Activated gamma-delta T cell treated with anti-CD3 and anti-CD28 coated beads, Interleukin-2, amount 50 U/mL, for 16 hours (primary cell): Measurements from ENCODE around the gene SUPT3H.
"Not testable (repeated sequence)": the region's sequence is repeated elsewhere in the genome, so short reads cannot be mapped to it uniquely, and the experiment has no call there.

Source experiments
- DNase-seq: peaks from one replicate; pipeline ENCODE4 v3.0.0-alpha.2; 2020; ENCODE audit warnings: low read depth

Gene SUPT3H

GRCh38 chr6:45062659-45063058 is 315.1 kb downstream of the SUPT3H start:
- DNase-seq, result not testable (repeated sequence)

GRCh38 chr6:45057711-45058110 is 320.0 kb downstream of the SUPT3H start:
- DNase-seq, result no peak

- DNase-seq, result no peak
Observed at GRCh38 chr6:45054610-45055009, 323.1 kb downstream of the SUPT3H start.

GRCh38 chr6:45052325-45052724 is 325.4 kb downstream of the SUPT3H start:
- no peak for DNase-seq

- no peak for DNase-seq
Observed at GRCh38 chr6:45049188-45049843, 328.4 kb downstream of the SUPT3H start.

GRCh38 chr6:45047573-45047972 is 330.2 kb downstream of the SUPT3H start:
- no peak for DNase-seq

DNA sequence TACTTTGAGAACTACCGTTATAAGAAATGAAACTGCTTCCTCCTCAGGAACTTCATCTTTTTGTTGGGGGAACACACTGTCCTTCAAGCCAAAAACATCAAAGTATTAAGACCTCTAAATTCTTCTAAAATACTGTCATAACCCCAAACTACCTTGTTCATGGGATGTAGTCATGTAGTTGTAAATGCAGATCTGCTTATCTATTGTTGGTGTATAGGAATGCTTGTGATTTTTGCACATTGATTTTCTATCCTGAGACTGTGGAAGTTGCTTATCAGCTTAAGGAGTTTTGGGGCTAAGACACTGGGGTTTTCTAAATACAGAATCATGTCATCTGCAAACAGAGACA is 332.5 kb downstream of the SUPT3H start:
- DNase-seq, result no peak

GRCh38 chr6:45044510-45045252 is 333.1 kb downstream of the SUPT3H start:
- DNase-seq, result no peak

- no peak for DNase-seq
Observed at GRCh38 chr6:45044086-45044485, 333.6 kb downstream of the SUPT3H start.

GRCh38 chr6:45042673-45043072 is 335.1 kb downstream of the SUPT3H start:
- DNase-seq, result not testable (repeated sequence)

- DNase-seq, result no peak
Observed at GRCh38 chr6:45038226-45038625, 339.5 kb downstream of the SUPT3H start.

- DNase-seq, result no peak
Observed at GRCh38 chr6:45036103-45036502, 341.6 kb downstream of the SUPT3H start.

DNA sequence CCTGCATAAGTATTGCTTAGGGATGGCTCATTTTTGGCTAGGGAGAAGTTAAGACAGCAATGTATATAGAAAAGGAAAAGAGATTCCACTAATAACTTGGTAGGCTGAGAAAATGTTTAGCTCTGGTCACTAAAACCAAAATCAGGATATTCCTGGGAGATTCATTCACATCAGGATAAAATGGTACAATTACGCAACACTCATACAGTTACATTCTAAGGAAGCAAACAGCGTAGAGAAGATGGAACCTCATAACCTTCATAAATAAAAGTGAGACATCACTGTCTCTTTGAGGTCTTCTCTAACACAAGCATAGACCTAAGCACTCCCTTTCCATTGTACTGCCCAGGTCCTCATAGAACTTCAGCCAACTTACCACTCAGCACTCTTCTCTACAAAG is 345.3 kb downstream of the SUPT3H start:
- DNase-seq, result no peak

GRCh38 chr6:45031601-45032000 is 346.1 kb downstream of the SUPT3H start:
- DNase-seq, result no peak

DNA sequence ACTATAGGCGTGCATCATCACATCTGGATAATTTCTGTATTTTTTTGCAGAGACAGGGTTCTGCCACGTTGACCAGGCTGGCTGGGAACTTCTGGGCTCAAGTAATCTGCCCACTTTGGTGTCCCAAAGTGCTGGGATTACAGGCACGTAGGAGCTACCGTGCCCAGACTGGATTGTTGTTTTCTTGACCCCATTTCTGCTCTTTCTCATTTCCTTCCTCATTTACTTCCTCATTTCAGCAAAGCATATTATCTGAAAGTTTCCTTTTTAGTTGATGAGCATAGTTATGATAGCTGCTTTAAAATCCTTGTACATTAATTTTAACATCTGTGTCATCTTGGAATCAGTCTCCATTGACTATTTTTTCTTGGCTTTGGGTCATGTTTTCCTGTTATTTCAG is 350.6 kb downstream of the SUPT3H start:
- no peak for DNase-seq

GRCh38 chr6:45026003-45026516 is 351.7 kb downstream of the SUPT3H start:
- DNase-seq, result no peak

- no peak for DNase-seq
Observed at GRCh38 chr6:45024610-45025009, 353.1 kb downstream of the SUPT3H start.

GRCh38 chr6:45021676-45022075 is 356.1 kb downstream of the SUPT3H start:
- DNase-seq, result no peak

GRCh38 chr6:45012687-45013086 is 365.0 kb downstream of the SUPT3H start:
- DNase-seq, result no peak

GRCh38 chr6:45009576-45009975 is 368.2 kb downstream of the SUPT3H start:
- no peak for DNase-seq

GRCh38 chr6:45006893-45007292 is 370.8 kb downstream of the SUPT3H start:
- DNase-seq, result no peak

DNA sequence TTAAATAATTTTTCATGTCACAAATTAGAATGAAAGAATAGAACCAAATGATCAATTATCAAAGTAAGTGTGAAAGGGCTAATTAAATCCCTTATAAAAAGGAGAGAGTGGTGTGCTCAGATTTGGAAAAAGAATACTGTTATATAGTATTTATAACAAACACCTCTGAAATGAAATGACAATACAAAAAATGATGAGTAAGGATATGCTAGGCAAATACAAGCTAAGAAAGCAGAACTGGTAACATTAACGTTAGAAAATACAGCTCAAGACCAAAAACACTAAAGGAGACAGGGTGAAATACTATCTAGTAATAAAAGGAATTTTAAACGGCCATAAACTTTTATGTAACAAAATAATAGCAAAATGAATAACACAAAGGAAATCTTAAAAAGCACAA is 373.8 kb downstream of the SUPT3H start:
- no peak for DNase-seq

- no peak for DNase-seq
Observed at GRCh38 chr6:45003387-45003786, 374.3 kb downstream of the SUPT3H start.
